BE2C (cell line): ENCODE results near the gene KRT33B.

Source experiments
- DNase-seq: peaks from one replicate; pipeline ENCODE4 v3.0.0-alpha.2; 2020
- H3K27me3 ChIP-seq: fragments of 250-450 bp; sonication (Bioruptor Pico); 2 replicates; pipeline ENCODE4 v1.5.1; 2020; ENCODE audit warnings: mild to moderate bottlenecking
- H3K36me3 ChIP-seq: fragments of 250-450 bp; sonication (Bioruptor Pico); 2 replicates; pipeline ENCODE4 v1.5.1; 2020; ENCODE audit warnings: mild to moderate bottlenecking
- H3K4me1 ChIP-seq: fragments of 250-450 bp; sonication (Bioruptor Pico); 2 replicates; pipeline ENCODE4 v1.5.1; 2020
- H3K4me3 ChIP-seq: 2 replicates; pipeline ENCODE4 v1.5.1; 2011; ENCODE audit warnings: low read depth, low read length
- H3K9me3 ChIP-seq: fragments of 250-450 bp; sonication (Bioruptor Pico); 2 replicates; pipeline ENCODE4 v1.5.1; 2020
- CTCF ChIP-seq: IDR thresholded peaks from 2 replicates; pipeline ENCODE4 v1.5.1; 2012; ENCODE audit warnings: mild to moderate bottlenecking, low read depth, low read length

Gene KRT33B

DNA sequence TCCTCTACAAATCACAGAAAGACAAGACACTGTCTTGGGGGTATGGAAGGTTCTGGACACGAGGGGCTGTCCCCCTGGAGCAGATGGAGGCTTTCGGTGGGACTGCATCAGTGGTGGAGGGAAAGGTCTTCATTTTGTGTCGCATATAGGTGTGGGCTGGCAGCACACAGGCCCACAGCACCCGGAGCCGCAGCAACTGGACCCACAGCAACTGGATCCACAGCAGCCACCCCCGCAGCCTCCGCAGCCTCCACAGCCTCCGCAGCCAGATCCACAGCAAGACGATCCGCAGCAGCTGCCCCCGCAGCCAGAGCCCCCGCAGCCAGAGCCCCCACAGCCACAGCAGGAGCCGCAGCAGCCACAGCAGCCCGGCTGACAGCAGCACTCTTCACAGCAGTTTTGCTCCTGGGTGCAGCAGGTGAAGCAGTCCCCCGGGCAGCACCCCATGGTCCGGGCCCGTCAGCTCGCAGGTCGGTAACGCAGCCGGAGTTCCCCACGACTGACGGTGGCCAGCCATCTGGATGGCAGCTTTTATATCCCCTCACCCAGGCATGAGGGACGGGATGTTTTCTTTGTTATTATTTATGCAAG is 54.3 kb downstream of the KRT33B start, which contains the start of gene KRTAP17-1:
TSS of gene KRTAP17-1 (minus strand) at position 507 of the 591 bp plus-strand sequence. CDS start at position 447, 60 bp downstream.
- Histone ChIP-seq H3K9me3 (no peaks in the 10 kb centered on the region), H3K27me3 (peaks cover 65% of the 10 kb centered on the region), H3K36me3 (no peaks in the 10 kb centered on the region), H3K4me3 (no peak within 1 kb of the TSS), H3K4me1 (no peaks in the 10 kb centered on the region)
- no peak for DNase-seq
- no peak for TF ChIP-seq CTCF
